ENCODE results near the gene WDR11. TPM values are rescaled to one million over a fixed set of nuclear protein-coding genes. Genes with fewer than 3 reads are reported as not detected.

The WDR11 gene
- total RNA-seq, 1 experiment from 2014 or later: 48.3 TPM

GRCh38 chr10:120824881-120825309, 26.3 kb upstream of the WDR11 start:
- no TSS peak for BruUV-seq (replicated peaks)
- H3K79me2 ChIP-seq (ENCODE audit: insufficient read depth, low read length): no peaks in the 10 kb centered on the region
- TF ChIP-seq SRF (IDR thresholded peaks at IDR 0.05; ENCODE audit: low read depth) (no peak), ZFX (IDR thresholded peaks at IDR 0.05) (no peak), CTCF (IDR thresholded peaks at IDR 0.05 in 2 of 3, conservative IDR thresholded peaks at IDR 0.05 in 1 of 3; ENCODE audit: borderline replicate concordance in 1 of 3, insufficient read depth in 1 of 3, low read depth in 2 of 3, low read length in 2 of 3) (peak; percentile 56 to 97 (median 93)), RAD21 (IDR thresholded peaks at IDR 0.05; ENCODE audit: low read depth) (peak; percentile 65), ELF1 (IDR thresholded peaks at IDR 0.05; ENCODE audit: borderline replicate concordance, low read depth) (no peak)
- H3K4me3 ChIP-seq (replicated peaks in 1 of 2; ENCODE audit: low read depth in 1 of 2, low read length in 2 of 2): no peak overlapping the region
- H3K9me3 ChIP-seq (ENCODE audit: control insufficient read depth in 1 of 2, insufficient read depth in 1 of 2, low read depth in 1 of 2, low read length in 2 of 2): no peaks in the 10 kb centered on the region
- H3K36me3 ChIP-seq (ENCODE audit: control insufficient read depth in 1 of 2, insufficient read depth in 2 of 2, low read length in 2 of 2): no peaks in the 10 kb centered on the region
- no peaks in the 10 kb centered on the region for H3K4me1 ChIP-seq (ENCODE audit: control insufficient read depth in 1 of 2, insufficient read depth in 2 of 2, low read length in 2 of 2)
- RAD21 ChIA-PET (ENCODE audit: low non-redundant PET in 1 of 2, low total read pairs in 2 of 2, uncharacterized antibody in 2 of 2, unreplicated experiment in 2 of 2): no interaction called here
- peaks cover 15% of the 10 kb centered on the region; the same call in 1 of the 2 replicates for H3K27me3 ChIP-seq (ENCODE audit: insufficient read depth, low read length)
- POLR2A ChIA-PET: no interaction called here
- CTCF ChIA-PET: interaction anchor here (0.7 to 1.6 kb wide), 5 partner anchors 9 to 48 kb away, joined by 3 to 5 read pairs (median 3); no protein-coding TSS in a partner anchor
- no peaks in the 10 kb centered on the region for H4K20me1 ChIP-seq (ENCODE audit: insufficient read depth)
- intact Hi-C loops (cut with micrococcal nuclease): no loop called here
- H3K27ac ChIP-seq (ENCODE audit: low read depth, low read length): no peak overlapping the region
- H3K9ac ChIP-seq (ENCODE audit: low read length): no peak overlapping the region
- H2AFZ ChIP-seq (ENCODE audit: low read depth, low read length, poor library complexity, severe bottlenecking): no peak overlapping the region
- no peak overlapping the region for H3K4me2 ChIP-seq (ENCODE audit: low read length)
- H3K9me2 ChIP-seq (ENCODE audit: insufficient read depth): no peaks in the 10 kb centered on the region
- ATAC-seq (peak; percentile 92), DNase-seq (ENCODE audit: low read depth, low spot score) (peak; percentile 54)

GRCh38 chr10:120825878-120826769, 25.0 kb upstream of the WDR11 start:
- no peak overlapping the region for H3K27ac ChIP-seq (ENCODE audit: low read depth, low read length)
- no peak overlapping the region for H3K4me2 ChIP-seq (ENCODE audit: low read length)
- intact Hi-C loops (cut with micrococcal nuclease): no loop called here
- CTCF ChIA-PET: interaction anchor here (1.1 to 1.6 kb wide), 2 partner anchors 8 to 15 kb away, joined by 3 to 5 read pairs; no protein-coding TSS in a partner anchor
- POLR2A ChIA-PET: no interaction called here
- no peak overlapping the region for H3K4me3 ChIP-seq (replicated peaks in 1 of 2; ENCODE audit: low read depth in 1 of 2, low read length in 2 of 2)
- no peaks in the 10 kb centered on the region for H4K20me1 ChIP-seq (ENCODE audit: insufficient read depth)
- H2AFZ ChIP-seq (ENCODE audit: low read depth, low read length, poor library complexity, severe bottlenecking): no peak overlapping the region
- H3K9ac ChIP-seq (ENCODE audit: low read length): no peak overlapping the region
- no peaks in the 10 kb centered on the region for H3K9me3 ChIP-seq (ENCODE audit: control insufficient read depth in 1 of 2, insufficient read depth in 1 of 2, low read depth in 1 of 2, low read length in 2 of 2)
- no peaks in the 10 kb centered on the region for H3K79me2 ChIP-seq (ENCODE audit: insufficient read depth, low read length)
- no TSS peak for BruUV-seq (replicated peaks)
- no peaks in the 10 kb centered on the region for H3K36me3 ChIP-seq (ENCODE audit: control insufficient read depth in 1 of 2, insufficient read depth in 2 of 2, low read length in 2 of 2)
- no peaks in the 10 kb centered on the region for H3K4me1 ChIP-seq (ENCODE audit: control insufficient read depth in 1 of 2, insufficient read depth in 2 of 2, low read length in 2 of 2)
- H3K9me2 ChIP-seq (ENCODE audit: insufficient read depth): no peaks in the 10 kb centered on the region
- RAD21 ChIA-PET (ENCODE audit: low non-redundant PET in 1 of 2, low total read pairs in 2 of 2, uncharacterized antibody in 2 of 2, unreplicated experiment in 2 of 2): no interaction called here
- H3K27me3 ChIP-seq (ENCODE audit: insufficient read depth, low read length): peaks cover 21% of the 10 kb centered on the region; the same call in 1 of the 2 replicates
- ATAC-seq (no peak), DNase-seq (ENCODE audit: low read depth, low spot score) (no peak)
- TF ChIP-seq REST (IDR thresholded peaks at IDR 0.05; ENCODE audit: low read depth): no peak
- no peak for TF ChIP-seq FOSL1 (IDR thresholded peaks at IDR 0.05; ENCODE audit: low read depth)
- TF ChIP-seq YY1 (IDR thresholded peaks at IDR 0.05; ENCODE audit: extremely low read depth, insufficient replicate concordance, low read depth, low read length): no peak
- no peak for TF ChIP-seq SRF (IDR thresholded peaks at IDR 0.05; ENCODE audit: low read depth)
- no peak for TF ChIP-seq TCF7L2 (IDR thresholded peaks at IDR 0.05; ENCODE audit: borderline replicate concordance, extremely low read depth, insufficient read depth, insufficient read length)
- TF ChIP-seq EZH2phosphoT487 (IDR thresholded peaks at IDR 0.05; ENCODE audit: borderline replicate concordance): no peak

Measured in HCT116 (cell line).